CD14-positive monocyte (primary cell): ENCODE measurements around the gene NRXN3. TPM values are rescaled to one million over a fixed set of nuclear protein-coding genes. Genes with fewer than 3 reads are reported as not detected.

Source experiments
- DNase-seq, 3 donors: peaks; one replicate each; pipeline ENCODE4 v3.0.0-alpha.2; 2011 to 2022
- H2AFZ ChIP-seq: 2 replicates; pipeline ENCODE4 v1.6.0; 2012; ENCODE audit warnings: mild to moderate bottlenecking, low read depth, low read length, inconsistent platforms; ENCODE audit not compliant: insufficient read depth, poor library complexity, severe bottlenecking
- H3K27ac ChIP-seq, 2 donors: 1 replicate in 1 of 2; 2 replicates in 1 of 2; pipeline ENCODE4 v1.5.1; 2012 to 2013; ENCODE audit warnings: low read length in 2 of 2, control low read depth in 1 of 2, inconsistent platforms in 1 of 2, low read depth in 1 of 2, mild to moderate bottlenecking in 1 of 2
- H3K27me3 ChIP-seq, 2 donors: one replicate each; pipeline versions ENCODE4 v1.6.0 to v1.6.1; 2011 to 2013; ENCODE audit warnings: low read length in 2 of 2; ENCODE audit not compliant: control insufficient read depth in 2 of 2, insufficient read depth in 2 of 2
- H3K36me3 ChIP-seq, 2 donors: replicated peaks in 1 of 2; 1 replicate in 1 of 2; 2 replicates in 1 of 2; pipeline versions ENCODE4 v1.5.1 to v1.6.1; 2012 to 2013; ENCODE audit warnings: low read length in 2 of 2, control low read depth in 1 of 2, inconsistent platforms in 1 of 2, mild to moderate bottlenecking in 1 of 2; ENCODE audit not compliant: insufficient read depth in 2 of 2, control insufficient read depth in 1 of 2
- H3K4me1 ChIP-seq, 2 donors: 1 replicate in 1 of 2; 2 replicates in 1 of 2; pipeline versions ENCODE4 v1.5.1 to v1.6.1; 2012 to 2013; ENCODE audit warnings: low read length in 2 of 2, control low read depth in 1 of 2, inconsistent platforms in 1 of 2, mild to moderate bottlenecking in 1 of 2, moderate library complexity in 1 of 2; ENCODE audit not compliant: insufficient read depth in 2 of 2, control insufficient read depth in 1 of 2
- H3K4me2 ChIP-seq: replicated peaks from 2 replicates; pipeline ENCODE3; 2012; ENCODE audit warnings: low read length, moderate library complexity, mild to moderate bottlenecking; ENCODE audit not compliant: poor library complexity, severe bottlenecking; ENCODE audit errors: extremely low read depth
- H3K4me3 ChIP-seq, 3 experiments: fragments of 200-600 bp in 1 of 3; sonication (generic) in 1 of 3; replicated peaks in 1 of 3; 1 replicate in 2 of 3; 2 replicates in 1 of 3; pipeline ENCODE4 v1.5.1; 2011 to 2013; ENCODE audit warnings: low read length in 3 of 3, mild to moderate bottlenecking in 3 of 3, control low read depth in 2 of 3, low read depth in 2 of 3, inconsistent platforms in 1 of 3, moderate library complexity in 1 of 3
- H3K79me2 ChIP-seq: 2 replicates; pipeline ENCODE4 v1.6.0; 2012; ENCODE audit warnings: mild to moderate bottlenecking, control low read depth, inconsistent platforms, low read length, moderate library complexity; ENCODE audit not compliant: insufficient read depth
- H3K9ac ChIP-seq: 2 replicates; pipeline ENCODE4 v1.6.0; 2017; ENCODE audit warnings: low read length, mild to moderate bottlenecking; ENCODE audit not compliant: insufficient read depth, poor library complexity, severe bottlenecking
- H3K9me3 ChIP-seq, 2 donors: replicated peaks in 1 of 2; 1 replicate in 1 of 2; 2 replicates in 1 of 2; pipeline versions ENCODE4 v1.5.1 to v1.6.1; 2012 to 2013; ENCODE audit warnings: low read length in 2 of 2, control low read depth in 1 of 2; ENCODE audit not compliant: control insufficient read depth in 1 of 2, insufficient read depth in 1 of 2
- H4K20me1 ChIP-seq: 2 replicates; pipeline ENCODE4 v1.6.0; 2012; ENCODE audit warnings: mild to moderate bottlenecking, low read length, control low read depth, moderate library complexity; ENCODE audit not compliant: insufficient read depth
- H3K27ac Mint-ChIP-seq, 7 donors: one replicate each; pipeline ENCODE4 v1.8.0; 2020; ENCODE audit warnings: mild to moderate bottlenecking in 7 of 7, mixed read lengths in 7 of 7, moderate library complexity in 6 of 7, inconsistent platforms in 2 of 7
- H3K27me3 Mint-ChIP-seq, 3 donors: one replicate each; pipeline ENCODE4 v1.8.0; 2021 to 2022; ENCODE audit warnings: low read depth in 3 of 3, mild to moderate bottlenecking in 3 of 3, mixed read lengths in 3 of 3, moderate library complexity in 3 of 3, inconsistent platforms in 1 of 3
- H3K36me3 Mint-ChIP-seq, 2 donors: one replicate each; pipeline ENCODE4 v1.8.0; 2020; ENCODE audit warnings: mixed read lengths in 2 of 2, inconsistent platforms in 1 of 2, mild to moderate bottlenecking in 1 of 2
- H3K4me1 Mint-ChIP-seq: one replicate; pipeline ENCODE4 v1.8.0; 2020; ENCODE audit warnings: mild to moderate bottlenecking, mixed read lengths
- H3K4me3 Mint-ChIP-seq, 2 donors: one replicate each; pipeline ENCODE4 v1.8.0; 2020; ENCODE audit warnings: mild to moderate bottlenecking in 2 of 2, mixed read lengths in 2 of 2, moderate library complexity in 1 of 2
- H3K9me3 Mint-ChIP-seq, 7 donors: one replicate each; pipeline ENCODE4 v1.8.0; 2020 to 2022; ENCODE audit warnings: mixed read lengths in 7 of 7, mild to moderate bottlenecking in 6 of 7, moderate library complexity in 6 of 7, inconsistent platforms in 2 of 7
- CTCF ChIP-seq: fragments of 200-600 bp; IDR thresholded peaks from one replicate; pipeline ENCODE4 v1.8.0; 2022; ENCODE audit warnings: antibody characterized with exemption, mild to moderate bottlenecking
- WGBS: methylation state at CpG from one replicate; pipeline ENCODE4 v1.1.5; 2013; ENCODE audit warnings: missing lambda C conversion rate; ENCODE audit not compliant: insufficient coverage; 5-methylcytosine and 5-hydroxymethylcytosine counted together
- intact Hi-C, 2 donors: fragments of 100-400 bp; cut with micrococcal nuclease; formaldehyde crosslinking; loops; one replicate each; pipeline versions ENCODE4 v1.15.0 to v1.15.1; 2023
- polyA plus RNA-seq, 3 donors: library from polyadenylated mRNA; depleted of rRNA in 1 of 3; unstranded in 2 of 3; stranded (reverse) in 1 of 3; fragments of 300-500 nt in 2 of 3; fragments of >200 nt in 1 of 3; fragmentation: Illumina TruSeq in 2 of 3; gene quantifications; 1 replicate in 2 of 3; 2 replicates in 1 of 3; pipeline ENCODE4 v1.2.3, GENCODE V29; 2012 to 2021

NRXN3 gene
- polyA plus RNA-seq, 3 donors = not detected

DNA sequence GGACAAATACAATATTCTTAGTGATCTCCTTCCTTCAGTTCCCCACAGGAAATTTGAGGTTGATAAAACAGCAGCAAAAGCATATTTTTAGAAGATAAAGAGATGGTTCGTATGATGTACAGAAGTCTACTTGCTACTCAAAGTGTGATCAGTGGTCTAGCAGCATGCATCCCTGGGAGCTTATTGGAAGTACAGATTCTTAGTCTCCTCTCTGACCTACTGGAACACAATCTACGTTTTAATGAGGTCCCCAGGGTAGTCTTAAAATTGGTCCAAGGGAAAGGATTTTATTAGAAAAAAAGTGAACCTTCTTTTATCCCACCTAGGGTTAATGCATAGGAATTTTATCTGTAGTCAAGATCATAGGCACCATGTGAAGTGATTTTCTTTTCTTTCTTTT is 703.4 kb downstream of the NRXN3 start:
- Mint-ChIP-seq H3K4me3 (no peak overlapping the region), H3K4me1 (no peaks in the 10 kb centered on the region), H3K36me3 (no peaks in the 10 kb centered on the region), H3K27ac (no peak overlapping the region), H3K9me3 (peaks cover 0 to 2% (median 0%) of the 10 kb centered on the region in 7 donors), H3K27me3 (peaks cover 0 to 1% (median 0%) of the 10 kb centered on the region in 3 donors)
- Histone ChIP-seq H4K20me1 (no peaks in the 10 kb centered on the region), H3K27ac (no peak overlapping the region), H3K4me2 (no peak overlapping the region), H3K4me1 (no peaks in the 10 kb centered on the region), H3K9me3 (no peaks in the 10 kb centered on the region), H3K36me3 (no peaks in the 10 kb centered on the region), H3K4me3 (no peak overlapping the region), H2AFZ (no peak overlapping the region), H3K9ac (no peak overlapping the region), H3K79me2 (no peaks in the 10 kb centered on the region), H3K27me3 (no peaks in the 10 kb centered on the region)
- DNase-seq = no peak
- intact Hi-C loops = no loop called here
- WGBS = no CpG with 5 or more reads among the region's 2 CpGs
- no peak for TF ChIP-seq CTCF

DNA sequence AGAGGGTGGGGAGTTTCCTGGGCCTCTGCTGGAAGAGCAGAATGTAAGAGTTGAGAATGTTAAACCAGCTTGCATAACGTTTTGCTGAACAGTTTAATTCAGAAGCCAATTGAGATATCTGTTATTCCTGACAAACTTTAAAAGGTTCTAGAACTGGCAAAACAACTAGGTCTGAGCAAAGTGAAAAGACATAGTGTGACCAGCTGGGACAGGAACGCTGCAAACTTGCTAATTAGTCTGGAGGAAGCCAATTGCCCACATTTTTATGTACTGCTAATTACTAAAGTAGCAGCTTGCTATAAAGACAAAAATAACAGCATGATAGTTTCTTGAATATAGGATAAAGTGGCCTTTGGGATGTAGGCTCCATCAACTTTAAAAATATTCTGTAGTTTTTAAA is 704.9 kb downstream of the NRXN3 start:
- WGBS = 50% methylated on average over 2 of the region's 2 CpGs
- peaks cover 0 to 1% (median 0%) of the 10 kb centered on the region in 3 donors for H3K27me3 Mint-ChIP-seq

More for the DNA sequence above, 704.9 kb downstream of the NRXN3 start:
- Histone ChIP-seq H3K4me2 (no peak overlapping the region), H2AFZ (no peak overlapping the region), H3K27ac (no peak overlapping the region), H3K27me3 (no peaks in the 10 kb centered on the region), H3K36me3 (no peaks in the 10 kb centered on the region), H3K4me1 (no peaks in the 10 kb centered on the region), H3K9ac (no peak overlapping the region), H3K4me3 (no peak overlapping the region), H3K79me2 (no peaks in the 10 kb centered on the region), H4K20me1 (no peaks in the 10 kb centered on the region), H3K9me3 (no peaks in the 10 kb centered on the region)
- no peak overlapping the region for H3K4me3 Mint-ChIP-seq
- H3K36me3 Mint-ChIP-seq = no peaks in the 10 kb centered on the region
- DNase-seq = no peak
- no peaks in the 10 kb centered on the region for H3K4me1 Mint-ChIP-seq
- TF ChIP-seq CTCF = no peak
- H3K9me3 Mint-ChIP-seq = peaks cover 0 to 4% (median 2%) of the 10 kb centered on the region in 7 donors
- intact Hi-C loops = no loop called here
- H3K27ac Mint-ChIP-seq = no peak overlapping the region
